ENCODE data around the gene CD2AP.
"Not testable (repeated sequence)": the region's sequence is repeated elsewhere in the genome, so short reads cannot be mapped to it uniquely, and the experiment has no call there.

The CD2AP gene

DNA sequence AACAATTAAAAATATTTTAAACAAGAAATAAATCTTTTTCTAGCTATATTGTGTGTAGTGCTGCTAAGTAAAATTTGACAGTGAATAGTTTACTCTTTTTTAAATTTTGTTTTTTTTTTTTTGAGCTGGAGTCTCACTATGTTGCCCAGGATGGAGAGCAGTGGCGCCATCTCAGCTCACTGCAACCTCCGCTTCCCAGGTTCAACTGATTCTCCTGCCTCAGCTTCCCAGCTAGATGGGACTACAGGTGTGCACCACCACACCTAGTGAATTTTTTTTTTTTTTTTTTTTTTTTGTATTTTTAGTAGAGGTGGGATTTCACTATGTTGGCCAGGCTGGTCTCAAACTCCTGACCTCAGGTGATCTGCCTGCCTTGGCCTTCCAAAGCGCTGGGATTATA, 75.7 kb downstream of the CD2AP start:
- not testable (repeated sequence) for DNase-seq (ENCODE audit: low read depth in 1 of 2, low spot score in 1 of 2)

DNA sequence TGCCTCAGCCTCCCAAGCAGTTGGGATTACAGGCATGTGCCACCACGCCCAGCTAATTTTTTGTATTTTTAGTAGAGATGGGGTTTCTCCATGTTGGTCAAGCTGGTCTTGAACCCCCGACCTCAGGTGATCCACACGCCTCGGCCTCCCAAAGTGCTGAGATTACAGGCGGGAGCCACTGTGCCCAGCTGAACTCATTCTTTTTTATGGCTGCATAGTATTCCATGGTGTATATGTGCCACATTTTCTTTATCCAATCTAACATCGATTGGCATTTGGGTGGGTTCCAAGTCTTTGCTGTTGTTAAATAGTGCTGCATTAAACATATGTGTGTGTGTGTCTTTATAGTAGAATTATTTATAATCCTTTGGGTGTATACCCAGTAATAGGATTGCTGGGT, 78.9 kb downstream of the CD2AP start:
- DNase-seq (ENCODE audit: low read depth in 1 of 2, low spot score in 1 of 2): not testable (repeated sequence)

GRCh38 chr6:47563162-47563561, 85.6 kb downstream of the CD2AP start:
- DNase-seq (ENCODE audit: low read depth in 1 of 2, low spot score in 1 of 2): no peak

DNA sequence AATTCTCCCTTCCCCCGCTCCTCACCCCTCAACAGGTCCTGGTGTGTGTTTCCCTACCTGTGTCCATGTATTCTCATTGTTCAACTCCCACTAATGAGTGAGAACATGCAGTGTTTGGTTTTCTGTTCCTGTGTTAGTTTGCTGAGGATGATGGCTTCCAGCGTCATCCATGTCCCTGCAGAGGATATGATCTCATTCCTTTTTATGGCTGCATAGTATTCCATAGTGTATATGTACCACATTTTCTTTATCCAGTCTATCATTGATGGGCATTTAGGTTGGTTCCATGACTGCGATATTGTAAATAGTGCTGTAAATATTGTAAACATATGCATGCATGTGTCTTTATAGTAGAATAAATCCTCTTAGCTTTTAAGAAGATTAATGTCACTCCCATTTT, 89.0 kb downstream of the CD2AP start:
- DNase-seq (ENCODE audit: low read depth in 1 of 2, low spot score in 1 of 2): not testable (repeated sequence)

- DNase-seq (ENCODE audit: low read depth in 1 of 2, low spot score in 1 of 2): no peak
Measured at GRCh38 chr6:47567586-47567985, 90.0 kb downstream of the CD2AP start.

- no peak for DNase-seq (ENCODE audit: low read depth in 1 of 2, low spot score in 1 of 2)
Measured at GRCh38 chr6:47571488-47571887, 93.9 kb downstream of the CD2AP start.

DNA sequence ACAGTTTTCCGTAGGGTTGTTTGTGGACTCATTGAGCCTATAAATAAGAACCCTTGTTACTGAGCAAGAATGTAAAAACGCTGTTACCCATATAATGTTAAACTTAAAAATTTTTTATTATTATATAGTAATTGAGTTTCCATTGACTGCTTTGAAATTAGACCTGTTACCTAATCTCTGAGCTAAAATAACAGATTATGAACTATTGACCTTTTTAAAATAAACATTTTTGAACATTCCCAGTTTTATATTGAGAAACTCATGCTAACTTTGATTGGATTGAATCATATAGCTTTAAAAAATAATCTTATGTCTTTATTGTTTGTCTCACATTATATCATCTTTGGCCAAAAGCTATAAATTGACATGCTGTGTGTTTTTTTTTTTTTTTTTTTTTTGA, 95.5 kb downstream of the CD2AP start:
- DNase-seq (ENCODE audit: low read depth in 1 of 2, low spot score in 1 of 2): no peak

GRCh38 chr6:47574789-47575188, 97.2 kb downstream of the CD2AP start:
- DNase-seq (ENCODE audit: low read depth in 1 of 2, low spot score in 1 of 2): no peak

DNA sequence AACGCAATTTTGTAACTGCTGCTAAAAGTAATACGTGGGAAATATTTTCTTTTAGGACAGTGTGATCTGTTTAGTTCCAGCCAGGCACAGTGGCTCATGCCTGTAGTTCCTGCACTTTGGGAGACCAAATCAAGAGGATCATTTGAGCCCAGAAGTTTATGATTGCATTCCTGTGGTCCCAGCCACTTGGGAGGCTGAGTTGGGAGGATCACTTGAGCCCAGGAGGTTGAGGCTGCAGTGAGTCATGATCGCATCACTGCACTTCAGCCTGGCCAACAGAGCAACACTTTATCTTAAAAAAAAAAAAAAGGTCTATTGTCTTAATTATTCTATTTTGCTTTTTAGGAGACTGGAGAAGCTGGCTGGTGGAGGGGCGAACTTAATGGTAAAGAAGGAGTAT, 101.5 kb downstream of the CD2AP start:
- no peak for DNase-seq (ENCODE audit: low read depth in 1 of 2, low spot score in 1 of 2)

DNA sequence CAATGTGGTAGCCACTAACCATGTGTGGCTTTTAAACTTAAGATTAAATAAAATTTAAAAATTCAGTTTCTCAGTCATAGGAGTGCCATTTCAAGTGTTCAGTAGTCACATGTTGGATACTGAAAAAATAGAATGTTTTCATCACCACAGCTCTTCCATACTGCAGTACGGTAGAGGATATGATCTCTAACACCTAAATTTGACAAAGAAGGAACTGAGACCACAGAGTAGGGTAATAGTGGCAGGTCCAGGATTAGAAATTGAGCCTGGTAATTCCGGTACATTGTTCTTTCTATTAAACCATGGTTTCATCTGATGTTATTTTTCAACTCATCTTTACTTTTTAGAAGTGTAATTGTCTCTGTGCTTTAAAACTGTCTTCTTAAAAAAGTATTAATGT, 104.0 kb downstream of the CD2AP start:
- DNase-seq (ENCODE audit: low read depth in 1 of 2, low spot score in 1 of 2): no peak

GRCh38 chr6:47587493-47587892, 109.9 kb downstream of the CD2AP start:
- no peak for DNase-seq (ENCODE audit: low read depth in 1 of 2, low spot score in 1 of 2)

DNA sequence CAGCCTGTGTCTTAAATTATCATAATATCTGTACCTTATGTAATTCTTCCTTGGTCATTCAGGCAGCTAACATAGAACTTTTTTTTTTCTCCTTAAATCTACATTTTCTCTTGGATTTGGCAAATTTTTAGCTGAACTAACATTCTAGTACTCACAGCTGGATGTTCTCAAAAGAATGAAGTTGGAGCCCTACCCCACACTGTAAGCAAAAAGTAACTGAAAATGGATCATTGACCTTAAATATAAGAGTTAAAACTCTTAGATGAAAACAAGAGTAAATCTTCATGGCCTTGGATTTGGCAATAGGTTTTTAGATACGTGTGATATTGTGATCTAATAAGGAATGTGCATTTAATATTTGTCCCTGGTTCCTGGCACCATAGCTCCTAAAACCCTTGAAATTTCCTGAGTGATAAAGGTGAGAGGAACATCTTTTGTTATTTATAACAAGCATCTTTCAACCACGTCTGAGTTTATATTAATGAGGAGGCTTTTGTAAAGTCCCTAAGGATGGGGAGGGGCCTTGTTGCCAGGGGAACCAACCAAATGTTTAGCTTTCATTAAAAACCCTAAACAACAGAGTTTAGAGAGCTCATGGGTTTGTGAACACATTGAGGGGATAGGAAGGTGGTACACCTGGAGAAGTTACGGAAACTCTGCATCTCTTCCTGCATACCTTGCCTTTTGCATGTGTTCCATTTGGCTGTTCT, 114.7 kb downstream of the CD2AP start:
- no peak for DNase-seq (ENCODE audit: low read depth in 1 of 2, low spot score in 1 of 2)

DNA sequence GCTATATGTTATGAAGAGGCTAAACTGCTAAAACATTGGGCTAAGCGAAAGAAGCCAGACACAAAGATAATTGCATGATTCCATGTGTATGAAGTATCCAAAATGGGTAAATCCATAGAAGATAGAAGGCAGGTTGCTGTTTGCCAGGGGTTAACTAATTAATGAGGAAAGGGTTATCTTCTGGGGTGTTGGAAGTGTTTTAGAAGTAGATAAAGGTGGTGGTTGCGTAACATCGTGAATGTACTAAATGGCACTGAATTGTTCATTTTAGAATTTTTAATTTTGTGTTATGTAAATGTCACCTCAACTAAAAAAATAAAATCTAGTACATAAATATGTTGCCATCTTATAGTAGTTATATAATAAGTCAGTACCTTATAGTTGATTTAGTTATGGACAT, 116.4 kb downstream of the CD2AP start:
- no peak for DNase-seq (ENCODE audit: low read depth in 1 of 2, low spot score in 1 of 2)

- no peak for DNase-seq (ENCODE audit: low read depth in 1 of 2, low spot score in 1 of 2)
Measured at GRCh38 chr6:47595785-47596184, 118.2 kb downstream of the CD2AP start.

GRCh38 chr6:47598367-47598766, 120.8 kb downstream of the CD2AP start:
- DNase-seq (ENCODE audit: low read depth in 1 of 2, low spot score in 1 of 2): no peak

DNA sequence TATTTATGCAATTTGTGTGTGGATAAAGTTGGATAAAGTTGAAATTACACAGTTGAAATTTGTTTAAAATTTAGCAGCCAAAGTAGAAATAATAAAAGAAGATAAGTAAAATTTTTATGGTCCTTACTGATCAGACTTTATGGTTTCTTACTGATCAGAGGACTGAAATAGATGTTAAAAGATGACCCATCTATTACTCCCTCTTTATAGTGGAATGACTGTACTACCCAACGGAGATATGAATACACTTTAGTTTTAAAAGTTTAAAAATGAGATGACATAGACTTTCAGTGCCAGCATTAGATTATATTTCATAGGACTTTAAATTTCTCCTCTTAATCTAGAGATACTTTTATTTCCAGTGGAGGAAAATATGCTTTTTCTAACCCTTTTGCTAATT, 121.9 kb downstream of the CD2AP start:
- no peak for DNase-seq (ENCODE audit: low read depth in 1 of 2, low spot score in 1 of 2)

GRCh38 chr6:47603227-47603626, 125.6 kb downstream of the CD2AP start:
- no peak for DNase-seq (ENCODE audit: low read depth in 1 of 2, low spot score in 1 of 2)

DNA sequence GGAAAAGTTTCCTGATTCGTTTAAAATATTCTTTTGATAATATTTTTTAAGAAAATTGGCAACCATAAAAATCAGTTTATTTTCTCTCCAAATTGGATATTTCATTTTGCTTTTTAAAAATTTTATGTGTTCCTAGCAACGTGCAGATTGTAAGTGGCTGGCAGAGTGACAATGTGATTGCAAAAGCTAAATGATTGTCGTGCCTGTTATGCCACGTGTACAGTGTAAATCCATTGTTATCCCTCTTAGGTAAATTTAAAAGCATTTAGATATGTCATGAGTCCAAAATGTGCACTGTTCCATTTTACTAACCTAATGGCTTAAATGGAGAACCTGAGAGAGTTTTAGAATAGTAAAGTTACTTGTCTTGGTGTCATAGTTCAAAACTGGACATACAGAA, 126.4 kb downstream of the CD2AP start:
- DNase-seq (ENCODE audit: low read depth in 1 of 2, low spot score in 1 of 2): no peak

DNA sequence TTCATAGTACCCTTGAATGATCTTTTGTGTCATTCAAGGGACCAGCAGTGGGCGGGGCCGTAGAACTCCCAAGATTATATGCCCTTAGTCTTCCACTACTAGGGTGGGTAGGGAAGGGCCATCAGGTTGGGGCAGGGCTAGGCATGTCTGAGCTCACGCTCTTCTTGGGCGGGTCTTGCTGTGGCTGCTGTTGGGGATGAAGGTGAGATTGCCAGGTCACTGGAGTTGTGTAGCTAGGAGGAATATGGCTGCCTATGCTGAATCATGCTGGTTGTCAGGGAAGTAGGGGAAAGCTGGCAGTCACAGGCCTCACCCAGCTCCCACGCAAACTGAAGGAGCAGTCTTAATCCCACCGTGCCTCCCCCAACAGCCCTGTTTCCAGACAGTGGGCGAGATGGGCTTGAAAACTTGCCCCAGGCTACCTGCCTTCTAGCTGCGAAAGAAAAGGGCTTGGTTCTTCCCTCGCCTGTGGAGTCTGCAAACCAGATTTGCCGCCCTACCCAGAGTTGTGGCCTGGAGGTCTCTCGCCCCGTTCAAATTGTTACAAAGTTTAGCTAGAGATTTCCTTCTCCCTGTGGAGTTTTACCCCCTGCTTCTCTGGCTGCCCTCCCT, 144.4 kb downstream of the CD2AP start:
- DNase-seq (ENCODE audit: low read depth in 1 of 2, low spot score in 1 of 2): no peak

GRCh38 chr6:47626782-47627181, 149.2 kb downstream of the CD2AP start:
- no peak for DNase-seq (ENCODE audit: low read depth in 1 of 2, low spot score in 1 of 2)

DNA sequence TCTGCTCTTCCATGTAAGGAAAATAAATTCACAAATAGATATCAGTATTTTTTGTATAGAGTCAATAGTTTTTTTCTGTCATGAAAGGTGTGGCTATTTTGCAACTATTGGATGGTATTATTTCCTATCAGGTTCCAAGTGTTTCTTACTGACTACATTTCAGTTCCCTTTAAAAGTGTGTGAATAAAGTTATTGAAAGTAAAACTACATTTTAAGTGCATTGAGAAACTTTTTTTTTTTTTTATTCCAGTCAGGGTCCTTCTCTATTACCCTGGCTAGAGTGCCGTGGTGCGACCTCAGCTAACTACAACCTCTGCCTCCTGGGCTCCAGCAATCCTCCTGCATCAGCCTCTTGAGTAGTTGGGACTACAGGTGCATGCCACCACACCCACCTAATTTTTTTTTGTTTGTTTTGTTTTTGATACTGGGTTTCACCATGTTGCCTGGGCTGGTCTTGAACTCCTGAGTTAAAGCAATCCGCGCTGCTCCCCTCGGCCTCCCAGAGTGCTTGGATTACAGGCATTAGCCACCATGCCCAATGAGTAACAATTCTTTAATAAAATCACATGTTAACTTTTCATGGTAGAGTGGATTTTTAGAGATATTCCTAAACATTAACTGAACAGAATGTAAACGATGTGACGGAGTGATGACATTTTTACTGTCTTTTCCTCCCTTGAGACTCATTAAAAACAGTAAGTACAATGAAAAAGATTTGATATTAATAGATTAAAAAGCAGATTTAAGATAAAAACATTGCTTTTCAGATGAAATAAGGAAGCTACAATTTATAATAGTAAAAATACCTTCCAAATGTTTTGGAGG, 151.1 kb downstream of the CD2AP start:
- no peak for DNase-seq (ENCODE audit: low read depth in 1 of 2, low spot score in 1 of 2)

GRCh38 chr6:47629954-47630353, 152.4 kb downstream of the CD2AP start:
- no peak for DNase-seq (ENCODE audit: low read depth in 1 of 2, low spot score in 1 of 2)
